GM18499 (cell line): ENCODE data around the gene PDE11A.
"Not testable (repeated sequence)": the region's sequence is repeated elsewhere in the genome, so short reads cannot be mapped to it uniquely, and the experiment has no call there.

Source experiments
- ATAC-seq: cut with Tn5 transposase; IDR thresholded peaks from one replicate; pipeline ENCODE4 v1.9.1; 2021; ENCODE audit warnings: moderate number of reproducible peaks; ENCODE audit not compliant: insufficient read depth, unreplicated experiment

The PDE11A gene

GRCh38 chr2:178072383-178073301 is at the start of gene PDE11A:
TSS of gene PDE11A (minus strand) at chr2:178072777. CDS start at chr2:178072437, 340 bp downstream.
- ATAC-seq: no peak

- ATAC-seq: no peak
These were observed 46.8 kb upstream of the PDE11A start for GRCh38 chr2:178119179-178119922.

- no peak for ATAC-seq
These were observed 45.1 kb upstream of the PDE11A start for GRCh38 chr2:178117725-178118124.

GRCh38 chr2:178115271-178115670 is 42.7 kb upstream of the PDE11A start:
- no peak for ATAC-seq

- peak; percentile 34 for ATAC-seq
These were observed 41.9 kb upstream of the PDE11A start for GRCh38 chr2:178114462-178114861.

- peak; percentile 69 for ATAC-seq
These were observed 39.9 kb upstream of the PDE11A start, which contains the start of gene RBM45 for GRCh38 chr2:178112202-178113152. TSS of gene RBM45 (plus strand) at chr2:178112437. CDS start at chr2:178112547, 110 bp downstream.

- ATAC-seq: no peak
These were observed 39.2 kb upstream of the PDE11A start for GRCh38 chr2:178111743-178112142.

- ATAC-seq: no peak
These were observed 38.1 kb upstream of the PDE11A start for GRCh38 chr2:178110681-178111080.

- ATAC-seq: no peak
These were observed 37.2 kb upstream of the PDE11A start for GRCh38 chr2:178109813-178110212.

- no peak for ATAC-seq
These were observed 35.6 kb upstream of the PDE11A start for GRCh38 chr2:178108176-178108575.

- ATAC-seq: no peak
These were observed 33.5 kb upstream of the PDE11A start for GRCh38 chr2:178106053-178106452.

GRCh38 chr2:178105566-178105965 is 33.0 kb upstream of the PDE11A start:
- ATAC-seq: no peak

- no peak for ATAC-seq
These were observed 28.9 kb upstream of the PDE11A start for GRCh38 chr2:178101321-178102079.

- no peak for ATAC-seq
These were observed 20.9 kb upstream of the PDE11A start for GRCh38 chr2:178093471-178093870.

GRCh38 chr2:178088774-178089270 is 16.2 kb upstream of the PDE11A start:
- ATAC-seq: no peak

GRCh38 chr2:178084273-178084672 is 11.7 kb upstream of the PDE11A start:
- no peak for ATAC-seq

GRCh38 chr2:178082408-178083045 is 9.9 kb upstream of the PDE11A start:
- ATAC-seq: no peak

GRCh38 chr2:178079279-178079678 is 6.7 kb upstream of the PDE11A start:
- ATAC-seq: not testable (repeated sequence)

- ATAC-seq: no peak
These were observed 3.6 kb upstream of the PDE11A start for GRCh38 chr2:178076130-178076529.
